OCI-LY1 (cell line): ENCODE data around the gene UCN3.

Source experiments
- H2AFZ ChIP-seq: fragments of 200-600 bp; sonication (generic), shearing (Covaris generic); 2 replicates; pipeline ENCODE4 v1.6.0; 2014; ENCODE audit warnings: antibody characterized with exemption, mild to moderate bottlenecking, low read length
- H3F3A ChIP-seq: fragments of 200-600 bp; sonication (generic), shearing (Covaris generic); 2 replicates; pipeline ENCODE4 v1.6.0; 2014; ENCODE audit warnings: mild to moderate bottlenecking, antibody characterized with exemption, low read length, moderate library complexity; ENCODE audit not compliant: insufficient read depth
- H3K27ac ChIP-seq: fragments of 200-600 bp; sonication (generic); 2 replicates; pipeline ENCODE4 v1.5.1; 2014; ENCODE audit warnings: low read length, mixed run types, mild to moderate bottlenecking, low read depth; ENCODE audit not compliant: poor library complexity, severe bottlenecking
- H3K27me3 ChIP-seq: fragments of 200-600 bp; sonication (generic); 2 replicates; pipeline ENCODE4 v1.6.0; 2014; ENCODE audit warnings: antibody characterized with exemption, mild to moderate bottlenecking, low read length, moderate library complexity; ENCODE audit not compliant: insufficient read depth
- H3K36me3 ChIP-seq: fragments of 200-600 bp; sonication (generic); 2 replicates; pipeline ENCODE4 v1.6.1; 2014; ENCODE audit warnings: mild to moderate bottlenecking, antibody characterized with exemption, low read length, moderate library complexity, mixed read lengths; ENCODE audit not compliant: insufficient read depth
- H3K4me1 ChIP-seq: fragments of 200-600 bp; sonication (generic); 2 replicates; pipeline ENCODE4 v1.5.1; 2014; ENCODE audit warnings: mild to moderate bottlenecking, low read length, moderate library complexity; ENCODE audit not compliant: insufficient read depth, severe bottlenecking
- H3K4me2 ChIP-seq: fragments of 200-600 bp; sonication (generic), shearing (Covaris generic); 2 replicates; pipeline ENCODE4 v1.6.1; 2014; ENCODE audit warnings: low read length
- H3K4me3 ChIP-seq: fragments of 200-600 bp; sonication (generic); 2 replicates; pipeline ENCODE4 v1.5.1; 2014; ENCODE audit warnings: low read length, low read depth, mild to moderate bottlenecking, mixed read lengths; ENCODE audit not compliant: poor library complexity, severe bottlenecking
- H3K79me2 ChIP-seq: fragments of 200-600 bp; shearing (Covaris generic); 2 replicates; pipeline ENCODE4 v1.6.1; 2016; ENCODE audit warnings: mixed run types, low read length, mixed read lengths; ENCODE audit not compliant: insufficient read depth
- H3K9ac ChIP-seq: fragments of 200-600 bp; sonication (generic), shearing (Covaris generic); 2 replicates; pipeline ENCODE4 v1.6.1; 2014; ENCODE audit warnings: mild to moderate bottlenecking, low read length, mixed read lengths
- H3K9me2 ChIP-seq: fragments of 200-600 bp; sonication (generic), shearing (Covaris generic); 2 replicates; pipeline ENCODE4 v1.6.1; 2014; ENCODE audit warnings: low read depth, mild to moderate bottlenecking, low read length, mixed read lengths
- H3K9me3 ChIP-seq: fragments of 200-600 bp; shearing (Covaris generic); 2 replicates; pipeline ENCODE4 v1.6.1; 2014; ENCODE audit warnings: low read length, mixed read lengths
- H4K20me1 ChIP-seq: fragments of 200-600 bp; sonication (generic), shearing (Covaris generic); 2 replicates; pipeline ENCODE4 v1.6.0; 2016; ENCODE audit warnings: mild to moderate bottlenecking, low read length; ENCODE audit not compliant: insufficient read depth
- CTCF ChIP-seq: fragments of 200-600 bp; sonication (generic), shearing (Covaris generic); IDR thresholded peaks from 2 replicates; pipeline ENCODE4 v1.5.1; 2017; ENCODE audit warnings: mild to moderate bottlenecking, antibody characterized with exemption, low read length, moderate library complexity, mixed read lengths
- EZH2 ChIP-seq: fragments of 200-600 bp; sonication (generic), shearing (Covaris generic); IDR thresholded peaks from 2 replicates; pipeline ENCODE4 v1.8.0; 2017; ENCODE audit warnings: borderline replicate concordance, mixed run types, mild to moderate bottlenecking, antibody characterized with exemption, low read length, moderate library complexity, mixed read lengths

UCN3 gene

DNA sequence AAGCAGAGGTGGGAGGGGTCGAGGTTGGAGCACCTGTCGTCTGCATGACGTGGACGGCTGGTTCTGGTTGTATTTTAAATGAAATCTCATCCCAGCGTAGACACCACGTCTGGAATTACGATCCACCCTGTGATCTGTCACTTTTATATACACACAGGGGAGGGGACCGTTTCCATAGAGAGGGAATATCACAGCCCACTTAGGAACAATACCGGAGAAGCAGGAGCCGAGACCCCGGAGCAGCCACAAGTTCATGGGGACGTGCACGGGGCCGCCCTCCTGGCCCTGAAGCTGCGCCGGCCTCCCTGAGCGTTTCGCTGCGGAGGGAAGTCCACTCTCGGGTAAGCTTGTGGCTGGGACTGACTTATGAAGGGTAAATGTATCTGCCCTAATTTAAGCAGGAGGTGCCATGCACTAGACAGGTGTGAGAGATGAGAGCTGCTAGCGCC is at the start of gene UCN3:
Gene UCN3, plus strand, starts transcription at position 77 of the 449 bp plus-strand sequence. CDS start 8,755 bp downstream, outside the sequence.
- H3K9ac ChIP-seq = no peak within 1 kb of the TSS
- H2AFZ ChIP-seq = no peak within 1 kb of the TSS
- H4K20me1 ChIP-seq = no peaks in the 10 kb centered on the region
- no peaks in the 10 kb centered on the region for H3K4me1 ChIP-seq
- no peaks in the 10 kb centered on the region for H3K27me3 ChIP-seq
- H3K4me2 ChIP-seq = no peak within 1 kb of the TSS
- no peaks in the 10 kb centered on the region for H3K79me2 ChIP-seq
- no peaks in the 10 kb centered on the region for H3K9me2 ChIP-seq
- H3K27ac ChIP-seq = no peak within 1 kb of the TSS
- no peaks in the 10 kb centered on the region for H3F3A ChIP-seq
- H3K36me3 ChIP-seq = no peaks in the 10 kb centered on the region
- no peak for TF ChIP-seq EZH2
- no peak for TF ChIP-seq CTCF
- no peaks in the 10 kb centered on the region for H3K9me3 ChIP-seq
- H3K4me3 ChIP-seq = no peak within 1 kb of the TSS

DNA sequence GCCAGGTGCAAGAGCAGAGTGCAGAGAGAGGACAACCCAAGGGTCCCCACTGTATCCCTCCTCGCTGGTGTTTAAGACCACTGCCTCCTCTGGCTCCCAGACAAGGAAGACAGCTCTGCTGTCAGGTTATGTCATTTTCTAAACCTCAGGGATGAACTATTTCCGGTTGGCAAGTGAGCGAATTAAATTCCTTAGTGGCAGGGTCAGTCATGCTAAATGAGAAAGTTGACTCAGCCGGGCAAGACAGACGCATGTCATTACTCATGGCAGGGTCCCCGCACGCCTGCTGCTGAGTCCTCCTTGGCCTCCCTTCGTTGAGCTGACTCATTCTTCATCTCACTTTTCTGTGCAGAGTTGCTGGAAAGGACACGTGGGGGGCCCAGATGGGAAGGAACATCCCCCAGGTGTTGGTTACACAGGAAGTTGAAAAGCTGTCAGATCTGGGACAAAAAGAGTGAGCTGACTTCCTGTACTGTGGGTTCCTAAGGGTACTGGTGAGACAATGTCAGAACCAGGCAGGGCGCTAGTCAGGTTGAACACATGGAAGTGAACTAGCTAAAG is 47.1 kb upstream of the UCN3 start:
- Histone ChIP-seq H3K4me2 (no peak overlapping the region), H3K36me3 (no peaks in the 10 kb centered on the region), H3K79me2 (no peaks in the 10 kb centered on the region), H4K20me1 (no peaks in the 10 kb centered on the region), H3K27ac (no peak overlapping the region), H2AFZ (no peak overlapping the region), H3K4me3 (no peak overlapping the region), H3K9me2 (no peaks in the 10 kb centered on the region), H3F3A (no peaks in the 10 kb centered on the region), H3K9ac (no peak overlapping the region), H3K4me1 (no peaks in the 10 kb centered on the region), H3K9me3 (no peaks in the 10 kb centered on the region), H3K27me3 (no peaks in the 10 kb centered on the region)
- TF ChIP-seq EZH2 (no peak), CTCF (no peak)

- H3F3A ChIP-seq = no peaks in the 10 kb centered on the region
- TF ChIP-seq EZH2 = no peak
- no peak for TF ChIP-seq CTCF
- H3K4me1 ChIP-seq = no peaks in the 10 kb centered on the region
- no peaks in the 10 kb centered on the region for H4K20me1 ChIP-seq
- H3K9me2 ChIP-seq = no peaks in the 10 kb centered on the region
- H2AFZ ChIP-seq = no peak overlapping the region
- no peaks in the 10 kb centered on the region for H3K27me3 ChIP-seq
- no peaks in the 10 kb centered on the region for H3K36me3 ChIP-seq
- H3K4me3 ChIP-seq = no peak overlapping the region
- H3K9me3 ChIP-seq = no peaks in the 10 kb centered on the region
- H3K4me2 ChIP-seq = no peak overlapping the region
- no peak overlapping the region for H3K9ac ChIP-seq
- no peaks in the 10 kb centered on the region for H3K79me2 ChIP-seq
- H3K27ac ChIP-seq = no peak overlapping the region
Measured at GRCh38 chr10:5318148-5318547, 46.6 kb upstream of the UCN3 start.
